GM12873 (cell line): ENCODE measurements around the gene AMDHD2.

Source experiments
- CTCF ChIP-seq: IDR thresholded peaks from 2 replicates; pipeline ENCODE4 v1.5.1; 2012; ENCODE audit warnings: low read depth, mild to moderate bottlenecking, moderate library complexity, low read length, control low read depth; ENCODE audit not compliant: insufficient read depth; ENCODE audit errors: missing control alignments

AMDHD2 gene

DNA sequence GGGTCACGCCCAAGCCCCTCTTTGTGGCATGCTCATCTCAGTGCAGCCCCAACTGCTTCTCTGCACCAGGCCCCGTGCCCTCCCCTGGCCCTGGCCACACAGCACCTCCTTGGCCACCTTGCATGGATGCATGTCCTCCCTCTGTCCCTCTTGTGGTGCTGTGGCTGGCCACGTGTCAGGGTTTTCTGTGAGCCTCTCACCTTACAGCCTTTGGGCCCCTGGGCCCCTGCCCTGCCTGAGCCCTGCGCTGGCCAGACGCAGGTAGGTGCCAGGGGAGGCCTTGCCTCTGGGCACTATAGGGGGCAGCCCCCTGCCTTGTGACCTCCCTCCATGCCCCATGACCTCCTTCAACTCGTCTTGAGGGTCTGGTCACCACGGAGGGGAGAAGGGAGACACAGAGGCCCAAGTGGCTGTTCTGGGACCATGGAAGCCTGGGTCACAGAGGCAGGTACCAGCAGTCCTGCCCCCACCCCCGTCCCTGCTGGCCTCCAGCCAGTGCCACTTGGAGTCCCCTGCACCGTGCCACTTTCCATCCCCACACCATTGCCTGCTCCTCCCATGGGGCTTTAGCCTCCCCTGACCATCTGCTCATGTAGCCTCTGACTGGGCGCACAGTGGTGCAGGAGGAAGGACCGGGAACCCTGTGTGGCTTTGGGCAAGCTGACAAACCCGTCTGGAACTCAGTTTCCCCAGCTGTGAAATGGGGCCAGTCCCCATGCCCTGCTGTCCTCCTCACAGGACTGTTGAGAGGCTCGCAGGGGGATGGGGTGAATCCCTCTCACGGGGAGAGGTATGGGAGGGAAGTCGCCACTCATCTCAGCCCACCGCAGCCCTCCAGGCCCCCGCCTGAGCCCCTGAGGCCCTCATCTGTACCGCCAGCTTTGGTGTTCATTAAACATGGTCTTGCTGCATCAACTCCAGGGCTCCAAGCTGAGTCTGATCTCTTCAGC is 17.9 kb upstream of the AMDHD2 start:
- TF ChIP-seq CTCF, result no peak

GRCh38 chr16:2505695-2506094 is 14.5 kb upstream of the AMDHD2 start:
- TF ChIP-seq CTCF, result no peak

- TF ChIP-seq CTCF, result peak; percentile 52
Measured at GRCh38 chr16:2507052-2507659, 13.0 kb upstream of the AMDHD2 start.

DNA sequence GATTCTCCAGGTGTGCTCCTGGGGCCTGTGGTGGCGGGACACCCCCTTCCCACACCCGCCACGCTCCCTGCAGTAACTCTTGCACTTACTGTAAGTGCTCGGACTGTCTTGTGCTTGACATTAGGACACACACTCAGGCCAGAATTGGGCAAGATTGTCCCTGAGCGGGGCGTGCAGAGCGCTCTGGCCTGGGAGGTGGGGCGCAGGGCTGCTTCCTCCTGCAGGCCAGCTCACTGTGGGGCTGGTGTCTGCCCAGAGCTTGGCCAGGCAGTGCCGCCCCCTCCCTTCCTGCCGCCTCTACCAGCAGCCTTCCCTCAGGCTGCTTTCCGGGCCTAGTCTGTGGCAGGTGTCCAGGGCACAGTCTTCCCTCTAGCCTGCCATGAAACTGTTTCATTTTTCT is 12.5 kb upstream of the AMDHD2 start:
- TF ChIP-seq CTCF, result no peak

DNA sequence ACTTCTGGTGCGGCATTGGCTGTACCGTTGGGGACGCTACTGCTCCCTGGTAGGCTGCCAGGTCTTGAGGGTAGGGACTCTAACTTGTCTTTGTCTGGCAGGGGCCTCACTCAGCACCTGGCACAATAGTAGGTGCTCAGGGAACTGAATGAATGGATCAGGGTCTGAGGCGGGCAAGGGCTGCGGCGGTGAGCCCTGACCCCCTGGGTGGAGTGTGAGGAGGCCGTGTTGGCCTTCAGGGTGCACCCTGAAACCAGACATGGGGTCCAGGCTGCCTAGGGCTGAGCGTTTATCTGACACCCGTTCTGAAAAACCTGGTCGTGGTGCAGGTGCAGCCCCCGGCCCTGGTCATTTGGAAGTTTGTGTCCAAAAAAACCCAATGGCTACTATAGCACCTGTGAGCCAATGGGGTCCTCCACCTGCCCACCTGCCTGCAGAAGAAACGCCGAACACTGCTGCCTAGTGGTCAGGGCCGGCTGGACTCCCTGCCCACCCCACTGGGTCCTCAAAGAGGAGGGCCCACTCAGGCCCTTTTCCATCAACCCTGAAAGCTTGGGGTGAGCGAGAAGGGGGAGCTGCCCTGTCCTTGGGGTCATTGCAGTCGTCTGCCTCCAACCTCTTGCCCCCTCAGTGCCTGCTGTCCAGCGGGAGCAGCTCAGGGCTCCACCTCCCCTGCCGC is 11.3 kb upstream of the AMDHD2 start:
- no peak for TF ChIP-seq CTCF

GRCh38 chr16:2511128-2511800 is 8.9 kb upstream of the AMDHD2 start:
- no peak for TF ChIP-seq CTCF
